HG03025 (cell line): Measurements from ENCODE around the gene PARD3.

Experiments
- ATAC-seq: cut with Tn5 transposase; IDR thresholded peaks from one replicate; pipeline ENCODE4 v1.9.1; 2021; ENCODE audit warnings: mild to moderate bottlenecking, moderate library complexity; ENCODE audit not compliant: unreplicated experiment, low FRiP score

The PARD3 gene

DNA sequence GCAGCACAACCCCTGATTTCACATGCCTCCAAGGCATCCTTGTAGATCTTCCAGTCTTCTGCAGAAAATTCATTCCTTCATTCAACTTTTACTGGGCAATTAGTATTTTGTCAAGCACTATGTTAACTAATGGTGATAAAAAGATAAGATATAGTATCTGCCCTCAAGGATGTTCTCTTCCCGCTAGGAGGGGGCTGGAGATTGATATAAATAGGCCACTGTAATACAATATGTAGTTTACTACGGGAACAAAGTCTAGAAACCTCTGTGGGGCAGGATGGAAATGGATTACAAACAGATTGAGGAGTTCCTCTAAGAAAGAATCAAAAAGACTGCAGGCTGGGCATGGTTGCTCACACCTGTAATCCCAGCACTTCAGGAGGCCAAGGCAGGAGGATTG lies 10.3 kb upstream of the PARD3 start:
- no peak for ATAC-seq

DNA sequence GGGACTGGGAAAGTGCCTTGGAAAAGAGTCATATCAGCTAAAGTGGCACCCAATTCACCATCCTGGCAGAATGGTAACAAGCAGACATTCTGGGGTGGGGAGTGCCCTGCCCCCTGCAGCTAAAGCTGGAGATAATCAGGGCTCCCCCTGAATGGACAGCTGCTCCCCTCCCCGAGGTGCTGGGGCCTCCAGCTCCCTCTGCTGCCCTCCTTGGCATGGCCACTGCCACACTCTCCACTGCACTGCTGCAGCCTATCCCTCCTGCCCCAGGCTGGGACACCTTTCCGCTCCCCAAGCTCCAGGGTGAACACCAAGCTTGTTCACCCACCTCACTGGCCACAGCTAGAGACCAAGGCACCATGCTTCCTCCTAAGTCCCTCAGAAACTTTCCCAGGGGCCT lies 9.8 kb upstream of the PARD3 start:
- no peak for ATAC-seq

DNA sequence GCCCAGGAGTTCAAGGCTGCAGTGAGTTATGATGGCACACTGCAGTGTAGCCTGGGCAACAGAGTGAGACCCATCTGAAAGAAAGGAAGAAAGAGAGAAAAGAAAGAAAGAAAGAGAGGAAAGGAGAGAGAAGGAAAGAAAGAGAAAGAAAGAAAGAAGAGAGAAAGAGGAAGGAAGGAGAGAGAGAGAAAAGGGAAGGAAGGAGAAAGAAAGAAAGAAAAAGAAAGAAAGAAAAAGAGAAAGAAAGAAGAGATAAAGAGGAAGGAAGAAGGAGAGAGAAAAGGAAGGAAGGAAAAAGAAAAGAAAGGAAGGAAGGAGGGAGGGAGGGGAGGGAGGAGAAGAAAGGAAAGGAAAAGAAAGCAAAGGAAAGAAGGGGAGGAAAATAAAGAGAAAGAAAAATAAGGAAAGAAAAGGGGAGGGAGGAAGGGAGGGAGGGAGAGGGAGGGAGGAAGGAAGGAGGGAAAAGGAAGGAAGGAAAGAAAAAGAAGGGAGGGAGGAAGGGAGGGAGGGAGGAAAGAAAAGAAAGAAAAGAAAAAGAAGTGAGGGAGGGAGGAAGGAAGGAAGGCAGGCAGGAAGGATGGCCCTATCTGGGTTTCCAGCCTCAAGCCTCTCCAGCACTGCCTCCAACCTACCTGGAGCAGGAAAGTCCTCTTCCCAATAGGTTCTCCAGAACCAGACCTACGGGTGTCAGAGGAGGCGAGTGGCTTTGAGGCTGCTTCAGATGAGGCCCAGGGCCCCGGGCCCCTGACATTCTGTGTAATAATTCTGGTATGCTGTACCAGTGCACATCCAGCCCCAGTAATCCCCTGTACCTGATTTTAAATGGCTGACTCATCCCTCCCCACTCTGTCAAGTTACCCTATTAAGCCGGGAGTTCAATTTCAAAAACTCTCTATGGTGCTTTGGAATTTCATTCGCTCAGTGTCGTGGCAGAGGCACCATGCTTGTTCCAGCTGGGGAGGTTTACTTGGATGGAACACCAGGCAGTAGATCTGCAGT lies 6.8 kb upstream of the PARD3 start:
- no peak for ATAC-seq

DNA sequence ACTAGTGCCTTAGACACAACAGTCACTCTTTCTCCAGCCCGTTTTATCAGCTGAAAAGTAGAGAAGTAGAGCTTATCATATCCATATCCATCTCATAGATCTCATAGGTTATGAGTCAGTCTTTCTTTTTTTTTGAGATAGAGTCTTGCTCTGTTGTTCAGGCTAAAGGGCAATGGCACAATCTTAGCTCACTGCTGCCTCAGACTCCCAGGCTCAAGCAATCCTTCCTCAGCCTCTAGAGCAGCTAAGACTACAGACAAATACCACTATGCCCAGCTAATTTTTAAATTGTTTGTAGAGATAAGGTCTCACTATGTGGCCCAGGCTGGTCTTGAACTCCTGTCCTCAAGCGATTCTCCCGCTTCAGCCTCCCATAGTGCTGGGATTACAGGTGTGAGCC lies 2.5 kb upstream of the PARD3 start:
- ATAC-seq = no peak

DNA sequence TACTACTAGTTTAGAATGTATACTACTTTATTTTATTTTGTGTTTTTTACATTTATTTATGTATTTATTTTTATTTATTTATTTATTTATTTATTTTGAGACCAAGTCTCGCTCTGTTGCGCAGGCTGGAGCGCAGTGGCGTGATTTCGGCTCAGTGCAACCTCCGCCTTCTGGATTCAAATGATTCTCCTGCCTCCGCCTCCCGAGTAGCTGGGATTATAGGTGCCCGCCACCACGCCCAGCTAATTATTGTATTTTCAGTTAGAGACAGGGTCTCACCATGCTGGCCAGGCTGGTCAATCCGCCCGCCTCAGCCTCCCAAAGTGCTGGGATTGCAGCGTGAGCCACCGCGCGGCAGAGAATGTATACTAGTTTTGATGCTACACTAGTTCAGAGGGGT lies 2.0 kb upstream of the PARD3 start:
- no peak for ATAC-seq

DNA sequence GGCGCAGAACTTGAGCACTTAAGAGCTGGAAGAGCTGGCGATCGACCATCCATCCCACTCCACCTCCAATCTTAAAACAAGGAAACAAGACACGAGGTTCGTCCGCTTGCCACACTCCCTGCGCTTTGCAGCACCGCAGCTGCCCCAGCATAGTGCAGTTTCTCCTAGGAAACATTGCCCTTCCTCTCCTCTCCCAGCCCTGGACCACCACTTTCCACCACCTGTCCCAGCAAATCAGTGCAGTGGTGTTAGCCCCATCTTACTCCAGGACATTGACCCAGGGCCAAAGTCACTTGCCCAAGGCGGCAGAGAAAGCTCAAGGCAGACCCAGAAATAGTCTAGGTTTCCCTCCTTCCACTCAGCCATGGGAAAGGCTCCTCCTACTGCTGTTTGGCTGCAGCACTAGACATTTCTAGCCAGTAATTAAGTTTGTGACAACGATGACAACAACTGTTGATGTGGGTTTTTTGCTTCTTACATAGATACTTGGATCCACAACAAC lies 1.5 kb upstream of the PARD3 start:
- no peak for ATAC-seq

DNA sequence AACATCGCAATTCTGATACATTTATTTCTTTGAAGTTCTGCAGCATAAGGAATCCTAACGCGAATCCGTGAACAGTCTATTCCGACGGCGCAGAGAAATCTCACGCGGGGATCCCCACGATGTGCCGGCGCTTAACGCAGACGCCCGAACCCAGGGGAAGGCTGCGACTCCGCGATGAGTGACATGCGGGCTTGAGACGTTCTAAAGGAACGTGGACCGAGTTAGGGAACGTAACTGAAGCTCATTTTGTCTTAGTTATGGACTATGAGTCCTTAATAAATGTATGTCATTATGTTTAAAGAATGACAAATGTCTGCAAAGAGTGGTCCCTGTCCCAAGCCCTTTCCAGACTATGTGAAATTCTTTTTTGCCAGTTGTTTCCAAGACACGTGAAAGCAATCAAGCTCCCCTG lies 995 bp upstream of the PARD3 start:
- ATAC-seq = no peak

DNA sequence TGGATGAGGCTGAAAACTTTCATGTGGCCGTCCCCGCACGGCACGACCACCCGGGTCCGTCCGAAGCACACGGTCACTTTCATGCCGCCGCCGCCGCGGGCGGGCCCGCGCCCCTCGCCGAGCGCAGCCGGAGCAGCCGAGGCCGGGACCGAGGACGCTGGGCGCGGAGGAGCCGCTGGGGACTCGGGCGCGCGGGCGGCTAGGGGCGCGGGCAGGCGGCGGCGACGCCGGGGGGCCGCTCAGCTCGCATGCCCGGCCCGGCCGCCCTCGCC lies 247 bp downstream of the PARD3 start:
- no peak for ATAC-seq

DNA sequence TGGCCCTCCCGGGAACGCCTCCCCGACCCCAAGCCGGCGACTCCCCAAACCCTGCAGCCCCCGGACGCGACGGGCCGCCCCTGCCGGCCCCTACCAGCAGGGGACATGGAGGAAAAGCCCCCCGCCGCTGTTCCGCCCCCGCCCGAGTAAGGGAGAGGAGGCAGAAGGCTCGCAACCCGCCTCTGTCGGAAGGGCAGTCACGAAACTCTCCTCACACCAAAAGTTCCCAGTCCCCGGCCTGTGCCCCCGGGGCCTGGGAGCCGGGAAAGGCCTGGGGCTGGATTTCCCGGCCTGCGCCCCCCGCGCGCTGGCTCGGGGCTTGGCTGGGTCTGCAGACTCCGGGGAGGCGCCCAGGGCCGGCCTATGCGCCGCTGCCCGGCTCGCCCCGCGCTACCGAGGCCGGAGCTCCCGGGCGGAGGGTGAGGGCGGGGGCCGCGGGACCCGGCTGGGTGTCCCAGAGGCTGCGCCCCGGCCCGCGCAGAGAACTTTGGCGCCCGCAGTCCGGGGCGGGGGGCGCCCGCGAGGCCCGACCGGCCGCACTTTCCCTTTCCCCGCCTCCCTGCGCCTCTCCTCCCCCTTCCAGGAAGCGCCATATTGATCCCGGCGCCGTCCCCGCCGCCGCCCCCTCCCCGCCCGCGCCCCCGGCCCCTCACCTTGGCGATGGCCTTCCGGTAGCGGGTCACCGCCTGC lies 728 bp downstream of the PARD3 start:
- ATAC-seq = no peak

DNA sequence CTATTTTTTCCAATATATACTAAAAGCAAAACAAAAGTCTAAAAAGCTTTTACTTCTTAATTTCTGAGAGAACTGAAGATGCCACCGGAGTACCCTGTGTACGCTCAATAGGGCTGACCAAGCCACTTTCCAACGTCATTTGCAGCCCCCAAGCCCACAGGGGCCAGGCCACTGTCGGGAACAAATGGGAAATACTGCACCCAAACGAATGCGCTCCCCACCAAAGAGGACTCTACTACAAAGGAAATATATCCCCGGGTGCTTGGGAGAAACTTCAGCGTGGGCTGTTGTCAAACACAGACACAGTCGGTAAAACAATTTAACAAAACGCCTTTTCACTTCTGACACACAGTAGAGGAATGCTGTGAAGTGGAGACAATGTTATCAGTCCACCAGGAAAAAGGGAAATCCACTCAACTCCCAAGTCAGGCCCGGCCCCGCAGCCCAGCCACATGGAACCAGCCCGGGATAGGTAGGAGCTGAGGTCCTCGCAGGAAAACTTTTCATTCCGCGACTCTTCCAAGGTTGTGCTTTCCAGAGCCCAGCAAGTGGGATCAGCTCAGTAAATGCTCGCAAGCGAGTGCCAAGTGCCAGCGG lies 1.4 kb downstream of the PARD3 start:
- no peak for ATAC-seq

DNA sequence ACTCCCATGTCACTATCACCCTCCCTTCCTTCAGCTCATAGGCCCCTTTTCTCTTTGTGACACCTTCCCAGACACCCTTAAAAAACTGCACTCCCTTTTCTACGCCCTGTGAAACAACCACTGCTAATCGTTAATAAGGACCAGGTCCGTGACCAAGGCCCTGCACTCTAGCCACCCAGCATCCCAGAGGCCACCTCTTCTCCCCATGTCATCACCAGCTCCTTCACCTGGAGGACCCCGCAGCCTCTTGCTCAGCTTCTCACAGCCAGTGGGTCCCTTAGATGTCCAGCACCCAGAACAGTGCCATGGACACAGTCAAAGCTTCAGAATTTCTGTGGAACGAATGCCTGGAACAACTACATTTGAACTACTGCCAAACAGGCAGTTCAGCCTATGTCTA lies 2.3 kb downstream of the PARD3 start:
- ATAC-seq = no peak

DNA sequence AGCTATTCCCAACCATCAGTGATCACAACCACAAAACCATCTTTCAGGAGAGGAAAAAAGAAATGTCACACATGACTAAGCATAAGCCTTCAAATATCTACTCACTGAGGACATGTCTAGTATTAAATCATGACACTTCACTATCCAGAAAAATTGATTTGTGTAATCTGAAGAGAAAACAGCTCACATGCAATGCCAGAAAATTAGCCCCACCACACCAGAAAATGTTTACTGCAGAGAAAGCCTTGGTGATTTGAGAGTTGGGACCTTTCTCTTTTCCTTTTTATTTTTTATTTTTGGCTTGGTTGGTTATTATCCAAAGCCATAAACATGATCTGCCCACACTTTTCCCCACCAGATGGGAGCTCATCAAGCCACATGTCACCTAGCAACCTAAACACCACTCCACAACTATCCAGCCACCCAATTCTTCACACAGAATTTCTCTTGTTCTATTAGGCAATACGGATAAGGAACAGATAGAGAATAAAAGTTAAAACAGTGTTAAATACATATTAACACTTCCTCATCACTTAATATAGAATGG lies 3.1 kb downstream of the PARD3 start:
- ATAC-seq = no peak

DNA sequence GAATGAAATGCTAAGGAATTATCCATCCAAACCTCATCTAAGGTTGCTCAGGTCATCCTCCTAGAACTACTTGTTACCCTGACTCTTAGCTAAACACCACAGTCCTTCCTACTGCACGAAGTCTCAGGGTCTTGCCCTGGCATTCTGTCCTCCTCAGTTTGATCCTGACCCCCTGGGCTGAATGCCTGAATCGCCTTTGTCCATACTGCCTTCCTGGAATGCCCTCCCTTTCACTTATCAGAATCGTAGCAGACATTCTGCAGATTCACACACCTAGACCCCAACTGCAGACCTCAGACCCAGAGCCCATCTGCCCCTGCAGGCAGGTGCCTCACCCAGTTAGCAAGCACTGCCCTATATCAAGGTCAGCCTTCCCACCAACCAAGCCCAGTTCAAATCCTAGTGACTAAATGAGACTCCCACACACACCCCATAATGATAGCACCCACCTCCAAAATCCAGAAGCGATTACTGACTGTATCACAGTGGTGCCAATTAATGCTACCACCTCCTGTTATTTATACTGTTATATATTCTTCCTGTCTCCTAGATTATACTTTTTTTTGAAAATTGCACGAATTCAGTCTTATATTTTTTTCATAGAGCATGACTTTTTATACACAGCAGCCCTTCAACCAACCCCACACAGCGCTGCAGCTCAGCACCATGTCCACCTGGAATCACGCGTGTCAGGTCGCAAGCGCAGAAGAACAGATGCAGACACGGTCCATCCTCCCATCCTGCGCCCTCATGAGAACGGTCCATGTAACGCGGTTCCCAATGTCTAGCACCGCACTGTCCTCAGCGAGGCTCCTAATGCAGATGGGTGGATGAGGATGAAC lies 3.7 kb downstream of the PARD3 start:
- no peak for ATAC-seq

DNA sequence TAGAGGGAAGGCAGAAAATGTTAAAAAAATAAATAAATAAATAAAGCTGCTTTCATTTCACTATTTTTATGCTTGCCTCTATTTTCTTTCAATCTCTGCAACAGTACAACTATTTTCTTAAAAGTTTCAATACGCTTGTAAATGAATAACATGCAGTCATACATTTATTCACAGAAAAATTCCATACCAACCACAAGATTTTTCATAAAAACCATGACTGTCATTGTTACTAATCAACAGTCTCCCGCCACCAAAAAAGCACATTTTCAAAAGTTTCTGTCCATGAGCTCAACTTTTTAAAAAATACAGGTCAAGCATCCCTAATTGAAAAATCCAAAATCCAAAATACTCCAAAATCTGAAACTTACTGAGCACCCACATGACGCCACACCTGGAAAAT lies 5.3 kb downstream of the PARD3 start:
- no peak for ATAC-seq

DNA sequence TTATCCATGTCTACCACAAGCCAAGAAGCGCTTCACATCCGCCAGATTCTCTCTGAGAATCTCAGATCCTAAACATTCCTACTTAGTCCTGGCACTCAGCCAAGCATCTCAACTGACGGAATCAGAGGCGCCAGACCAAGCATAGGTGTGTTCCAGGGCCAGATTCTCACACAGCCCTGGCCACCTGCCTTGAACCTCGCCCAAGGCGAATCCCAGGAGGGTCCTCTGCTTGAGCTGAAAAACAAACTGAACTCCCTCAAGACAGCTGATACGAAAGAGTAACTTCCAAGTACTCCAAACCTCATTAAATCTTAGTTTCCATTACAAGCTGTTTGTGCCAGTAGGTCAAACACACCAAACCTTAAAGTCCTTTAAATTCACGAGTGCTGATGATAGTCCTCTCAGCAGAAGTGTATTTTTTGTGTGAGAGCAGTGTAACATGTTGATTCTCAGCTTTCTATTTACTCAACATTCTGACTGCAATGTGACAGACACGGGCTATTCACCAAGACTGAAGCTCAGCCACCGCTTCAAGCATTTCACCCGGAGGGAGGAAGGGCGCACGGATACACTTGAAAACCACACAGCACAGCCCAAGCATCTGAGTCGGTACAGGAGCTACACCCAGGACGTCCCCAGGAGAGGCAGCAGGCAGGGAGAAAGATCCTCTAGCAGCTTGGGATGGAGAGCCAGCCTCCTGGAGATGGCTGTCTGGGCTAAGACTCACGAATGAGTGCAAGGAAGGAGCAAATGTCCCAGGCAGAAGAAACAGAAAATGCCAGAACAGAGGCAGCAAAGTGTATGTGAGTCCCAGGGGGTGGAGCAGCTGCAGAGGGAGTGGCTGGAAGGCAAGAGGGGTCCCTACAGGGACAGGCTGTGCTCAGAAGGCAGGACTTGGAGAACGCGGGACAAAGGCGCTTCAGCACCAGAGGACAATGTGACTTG lies 6.0 kb downstream of the PARD3 start:
- ATAC-seq = no peak

DNA sequence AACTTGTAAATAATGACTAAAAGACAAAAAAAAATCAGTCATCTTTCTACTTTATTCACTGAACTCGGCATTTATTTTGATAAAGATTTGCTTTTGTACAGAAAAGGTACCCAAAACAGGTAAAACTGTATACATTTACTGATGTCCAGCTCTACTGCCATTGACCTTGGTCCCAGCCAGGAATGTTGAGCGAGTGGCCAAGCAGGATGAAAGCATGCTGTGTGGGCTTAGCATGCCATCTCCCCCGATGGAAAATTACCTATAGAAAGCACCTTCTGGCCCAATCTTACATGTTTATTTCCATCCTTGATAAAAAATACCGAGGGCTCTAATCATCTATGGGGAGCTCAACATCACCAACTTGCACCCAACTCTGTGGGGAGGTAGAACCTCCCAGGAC lies 6.8 kb downstream of the PARD3 start:
- no peak for ATAC-seq

DNA sequence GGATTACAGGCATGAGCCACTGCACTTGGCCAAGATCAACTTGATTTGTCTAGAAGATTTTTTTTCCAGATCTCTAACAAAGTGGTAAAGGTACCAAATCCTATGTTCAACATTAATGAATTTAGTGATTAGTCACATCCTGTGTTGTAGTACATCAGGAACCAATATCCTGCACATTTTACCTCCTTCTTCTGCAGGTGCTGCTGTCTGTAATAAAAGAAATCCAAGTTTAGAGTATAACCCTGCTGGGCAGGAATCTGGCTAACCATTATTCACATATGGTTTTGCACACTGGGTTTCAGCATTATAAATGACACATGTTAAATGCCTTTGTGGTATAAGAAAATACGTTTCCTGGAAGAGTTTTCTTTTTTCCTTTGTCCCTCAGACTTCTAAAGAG lies 10.8 kb downstream of the PARD3 start:
- ATAC-seq = no peak

DNA sequence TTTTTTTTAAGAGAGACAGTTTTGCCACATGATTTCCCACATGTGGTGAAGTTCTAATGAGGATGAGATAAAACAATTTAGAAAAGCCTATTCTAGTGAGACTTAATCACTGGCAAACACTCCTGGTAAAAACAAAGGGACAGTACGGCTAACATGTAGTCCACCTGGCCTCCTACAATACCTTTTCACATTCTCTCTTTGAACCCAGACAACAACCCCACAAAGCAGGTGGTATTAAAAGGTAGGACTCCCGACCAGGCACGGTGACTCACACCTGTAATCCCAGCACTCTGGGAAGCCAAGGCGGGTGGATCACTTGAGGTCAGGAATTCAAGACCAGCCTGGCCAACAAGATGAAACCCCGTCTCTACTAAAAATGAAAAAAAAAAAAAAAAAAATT lies 12.4 kb downstream of the PARD3 start:
- ATAC-seq = no peak

DNA sequence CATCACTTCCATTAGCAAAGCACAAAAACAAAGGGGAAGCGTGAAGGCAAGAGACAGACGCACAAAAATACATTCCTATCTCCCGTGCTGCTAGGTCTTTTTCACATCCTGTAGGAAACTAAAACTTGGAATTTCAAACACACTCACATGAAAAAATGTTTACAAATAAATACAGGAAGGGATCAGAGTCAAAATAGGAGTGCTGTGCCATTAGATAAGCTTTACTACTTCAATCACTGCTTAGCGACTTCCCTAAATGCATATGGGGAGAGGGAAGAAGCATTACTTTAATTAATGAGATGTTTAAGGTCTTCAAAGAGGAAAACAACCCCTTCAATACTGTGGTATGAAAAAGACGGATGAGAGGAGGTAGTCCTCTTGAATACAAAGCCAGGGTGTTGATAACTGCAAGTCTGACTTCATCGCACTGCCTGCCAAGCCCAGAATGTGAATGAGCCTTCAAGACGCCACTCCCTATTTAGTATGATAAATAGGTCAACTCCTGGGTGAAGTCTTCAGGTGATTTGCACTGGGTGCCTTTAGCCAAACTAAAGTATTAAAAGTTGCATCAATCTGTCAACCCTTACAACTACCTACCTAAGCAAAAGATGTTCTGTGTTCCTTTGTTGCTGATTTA lies 13.9 kb downstream of the PARD3 start:
- ATAC-seq = no peak
